GM06990 (cell line): ENCODE data around the gene NR5A1.

Experiments used
- DNase-seq: peaks from one replicate; pipeline ENCODE4 v3.0.0-alpha.2; 2011; ENCODE audit not compliant: insufficient read length; ENCODE audit errors: extremely low read depth
- H3K27me3 ChIP-seq: replicated peaks from 2 replicates; pipeline ENCODE4 v1.6.0; 2011; ENCODE audit warnings: low read length; ENCODE audit not compliant: control insufficient read depth, insufficient read depth
- H3K36me3 ChIP-seq: 2 replicates; pipeline ENCODE4 v1.5.1; 2011; ENCODE audit warnings: low read length; ENCODE audit not compliant: control insufficient read depth, insufficient read depth
- H3K4me3 ChIP-seq: replicated peaks from 2 replicates; pipeline ENCODE4 v1.5.1; 2011; ENCODE audit warnings: low read depth, mild to moderate bottlenecking, control low read depth, low read length
- TF ChIP-seq, protein P1 (sequence below): IDR thresholded peaks from 2 replicates; pipeline ENCODE4 v1.5.1; 2011; ENCODE audit warnings: low read length, control low read depth, mild to moderate bottlenecking, inconsistent platforms; ENCODE audit not compliant: insufficient read depth, poor library complexity, severe bottlenecking

Gene NR5A1

DNA sequence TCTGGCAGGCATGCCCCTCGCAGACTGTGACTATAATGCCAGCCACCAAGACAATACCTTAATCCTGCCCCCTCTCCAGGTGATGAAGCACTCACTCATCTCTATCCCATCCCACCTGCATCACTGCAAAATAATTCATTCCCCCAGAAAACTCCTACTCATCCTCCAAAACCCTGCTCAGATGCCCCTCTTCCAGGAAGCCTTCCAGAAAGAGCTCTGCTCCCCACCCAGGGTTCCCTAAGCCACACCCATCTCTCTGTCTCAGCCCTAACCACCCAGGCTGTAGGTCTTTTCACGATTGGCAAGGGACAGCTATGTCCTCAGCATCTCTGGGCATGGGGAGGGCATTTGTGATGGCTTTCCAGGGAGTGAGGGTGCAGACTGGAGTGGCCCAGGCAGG, 17.2 kb downstream of the NR5A1 start:
- TF ChIP-seq, protein P1, sequence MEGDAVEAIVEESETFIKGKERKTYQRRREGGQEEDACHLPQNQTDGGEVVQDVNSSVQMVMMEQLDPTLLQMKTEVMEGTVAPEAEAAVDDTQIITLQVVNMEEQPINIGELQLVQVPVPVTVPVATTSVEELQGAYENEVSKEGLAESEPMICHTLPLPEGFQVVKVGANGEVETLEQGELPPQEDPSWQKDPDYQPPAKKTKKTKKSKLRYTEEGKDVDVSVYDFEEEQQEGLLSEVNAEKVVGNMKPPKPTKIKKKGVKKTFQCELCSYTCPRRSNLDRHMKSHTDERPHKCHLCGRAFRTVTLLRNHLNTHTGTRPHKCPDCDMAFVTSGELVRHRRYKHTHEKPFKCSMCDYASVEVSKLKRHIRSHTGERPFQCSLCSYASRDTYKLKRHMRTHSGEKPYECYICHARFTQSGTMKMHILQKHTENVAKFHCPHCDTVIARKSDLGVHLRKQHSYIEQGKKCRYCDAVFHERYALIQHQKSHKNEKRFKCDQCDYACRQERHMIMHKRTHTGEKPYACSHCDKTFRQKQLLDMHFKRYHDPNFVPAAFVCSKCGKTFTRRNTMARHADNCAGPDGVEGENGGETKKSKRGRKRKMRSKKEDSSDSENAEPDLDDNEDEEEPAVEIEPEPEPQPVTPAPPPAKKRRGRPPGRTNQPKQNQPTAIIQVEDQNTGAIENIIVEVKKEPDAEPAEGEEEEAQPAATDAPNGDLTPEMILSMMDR = no peak
- DNase-seq = no peak
- no peak overlapping the region for H3K4me3 ChIP-seq
- no peaks in the 10 kb centered on the region for H3K36me3 ChIP-seq
- no peaks in the 10 kb centered on the region; the same call in 1 of the 2 replicates for H3K27me3 ChIP-seq

DNA sequence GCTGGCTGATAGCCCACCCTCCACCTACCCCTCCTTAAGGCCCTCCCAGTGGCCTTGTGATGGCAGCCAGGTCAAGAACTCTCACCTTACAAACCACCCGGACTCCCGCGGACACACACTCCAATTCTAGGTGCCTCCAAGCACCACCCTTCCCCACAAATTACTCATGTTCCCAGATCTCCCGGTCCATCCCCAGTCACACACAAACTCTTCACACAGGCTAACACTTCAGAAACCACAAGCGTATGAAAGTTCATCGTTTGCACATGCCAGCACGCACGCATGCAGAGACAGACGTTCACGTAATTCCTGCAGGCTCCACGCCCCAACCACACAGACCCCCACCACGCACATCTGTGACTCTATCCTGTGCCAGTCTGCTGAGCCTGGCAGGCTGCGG, 18.0 kb downstream of the NR5A1 start:
- no peak for DNase-seq
- Histone ChIP-seq H3K27me3 (no peaks in the 10 kb centered on the region; the same call in 1 of the 2 replicates), H3K4me3 (no peak overlapping the region), H3K36me3 (no peaks in the 10 kb centered on the region)
- TF ChIP-seq, protein P1 = no peak

DNA sequence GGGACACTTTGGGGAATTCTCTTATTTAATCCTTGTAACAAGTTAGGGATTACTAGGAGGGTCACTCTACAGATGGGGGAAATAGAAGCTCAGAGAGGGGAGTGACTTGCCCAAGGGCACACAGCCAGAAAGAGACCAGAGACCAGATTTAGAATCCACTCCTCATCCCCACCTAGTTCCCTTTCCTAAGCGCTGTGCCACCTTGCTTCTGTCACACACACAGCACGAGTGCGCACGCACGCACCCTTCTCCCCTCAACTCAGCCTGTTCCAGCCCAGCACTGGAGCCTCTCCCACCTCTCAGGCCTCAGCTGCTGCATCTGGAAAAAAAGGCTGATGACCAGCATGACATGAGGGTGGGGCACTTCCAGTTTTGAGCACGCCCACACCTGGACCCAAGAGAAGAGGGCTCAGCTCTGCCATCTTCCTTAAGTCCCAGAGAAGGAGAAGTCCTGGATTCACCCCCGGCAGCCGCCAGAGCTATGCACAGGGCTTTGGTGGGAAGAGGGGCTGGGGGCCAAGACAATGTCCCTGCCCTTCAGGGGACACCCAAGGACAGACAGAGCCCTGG, 18.5 kb downstream of the NR5A1 start:
- no peak for DNase-seq
- no peaks in the 10 kb centered on the region; the same call in 1 of the 2 replicates for H3K27me3 ChIP-seq
- no peak overlapping the region for H3K4me3 ChIP-seq
- TF ChIP-seq, protein P1 = no peak
- no peaks in the 10 kb centered on the region for H3K36me3 ChIP-seq

DNA sequence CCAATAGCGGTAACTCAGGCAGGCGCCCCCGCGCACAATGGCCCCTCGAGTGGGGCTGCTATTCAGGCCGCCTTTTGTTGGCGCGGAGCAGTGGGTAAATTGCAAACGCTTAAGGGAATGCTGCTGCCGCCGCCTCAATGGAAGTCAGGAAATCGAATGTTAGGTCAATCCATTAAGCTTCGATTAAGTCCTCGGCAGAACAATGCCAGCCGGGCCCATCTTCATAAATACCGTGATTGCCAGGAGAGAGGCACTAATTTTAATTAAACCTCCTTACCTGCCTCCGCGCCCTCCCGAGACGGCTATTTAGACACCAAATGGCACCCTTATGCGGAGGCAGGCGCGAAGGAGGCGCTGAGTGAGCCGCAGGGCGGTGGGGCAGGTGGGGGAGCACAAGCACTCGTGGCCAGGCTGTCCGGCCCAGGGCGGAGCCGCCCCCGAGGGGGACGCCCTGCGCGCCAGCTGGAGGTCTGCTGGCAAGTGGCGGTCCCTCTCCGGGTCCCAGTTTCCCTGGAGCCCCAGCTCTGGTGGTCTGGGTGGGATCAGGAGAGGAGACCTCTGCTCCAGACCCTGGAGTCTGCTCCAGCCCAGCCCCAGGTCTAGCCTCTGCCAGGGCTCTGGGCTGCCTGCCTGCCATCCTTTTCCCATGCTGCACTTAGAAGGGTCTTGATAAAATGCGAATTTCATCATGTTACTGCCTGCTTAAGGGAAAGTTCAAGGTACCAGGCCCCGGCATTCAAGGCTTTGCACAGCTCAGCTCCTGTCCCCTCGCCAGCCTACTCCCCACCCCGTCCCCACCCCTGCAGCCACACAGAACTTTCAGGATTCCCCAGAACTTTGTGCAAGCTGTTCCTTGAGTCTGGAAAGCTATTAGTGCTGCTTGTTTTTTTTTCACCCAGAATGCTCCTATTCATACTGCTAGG, 19.7 kb downstream of the NR5A1 start:
- TF ChIP-seq, protein P1 = no peak
- H3K27me3 ChIP-seq = no peaks in the 10 kb centered on the region; the same call in 1 of the 2 replicates
- DNase-seq = no peak
- no peaks in the 10 kb centered on the region for H3K36me3 ChIP-seq
- no peak overlapping the region for H3K4me3 ChIP-seq

DNA sequence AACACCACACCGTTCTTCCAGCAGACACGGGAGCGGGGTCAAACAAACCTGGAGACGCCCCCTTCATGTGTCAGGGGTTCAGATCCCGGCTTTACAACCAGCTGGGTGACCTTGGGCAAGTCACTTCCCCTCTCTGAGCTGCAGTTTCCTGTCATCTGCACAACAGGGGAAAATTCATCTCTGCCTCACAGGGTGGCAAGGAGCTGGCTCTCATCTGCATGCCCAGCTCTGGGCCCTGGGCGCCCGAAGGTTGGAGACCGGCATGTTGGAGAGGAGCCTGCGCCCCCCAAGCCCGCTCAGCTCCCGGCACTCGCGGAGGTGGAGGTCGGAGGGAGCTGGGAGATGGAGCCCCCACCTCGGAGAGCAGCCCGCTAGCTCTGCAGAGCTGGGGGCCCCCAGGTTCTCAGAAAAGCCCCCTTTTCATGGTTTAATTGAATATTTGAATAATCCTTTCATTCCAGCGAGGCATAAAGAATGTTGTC, 20.4 kb downstream of the NR5A1 start:
- no peaks in the 10 kb centered on the region; the same call in 1 of the 2 replicates for H3K27me3 ChIP-seq
- no peak overlapping the region for H3K4me3 ChIP-seq
- TF ChIP-seq, protein P1 = no peak
- no peaks in the 10 kb centered on the region for H3K36me3 ChIP-seq
- no peak for DNase-seq
